ENCODE data around the gene DDX1. TPM values are rescaled to one million over a fixed set of nuclear protein-coding genes. Genes with fewer than 3 reads are reported as not detected.

The DDX1 gene
- total and polyA plus RNA-seq, 10 donors, result 32.6 to 62.0 (median 48.3) TPM

DNA sequence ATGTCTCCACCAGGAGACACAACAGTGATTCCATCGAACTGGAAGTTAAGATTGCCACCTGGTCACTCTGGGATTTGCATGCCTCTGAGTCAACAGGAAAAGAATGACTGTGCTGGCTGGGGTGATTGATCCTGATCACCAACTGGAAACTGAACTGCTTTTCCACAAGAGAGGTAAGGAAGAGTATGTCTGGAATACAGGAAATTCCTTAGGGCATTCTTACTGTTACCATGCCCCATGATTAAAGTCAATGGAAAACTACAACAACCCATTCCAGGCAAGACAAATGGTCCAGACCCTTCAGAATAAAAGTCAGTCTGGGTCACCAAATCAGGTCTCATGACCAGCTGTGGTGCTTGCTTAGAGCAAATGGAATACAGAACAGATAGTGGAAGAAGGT is 12.0 kb upstream of the DDX1 start:
- Histone ChIP-seq H3K27me3 (replicated peaks in 1 of 7) (no peaks in the 10 kb centered on the region), H3K27ac (no peak overlapping the region), H3K36me3 (no peaks in the 10 kb centered on the region), H3K4me3 (no peak overlapping the region), H3K4me1 (peaks cover 0 to 8% (median 0%) of the 10 kb centered on the region in 6 donors), H3K9me3 (no peaks in the 10 kb centered on the region)
- no peak for TF ChIP-seq POLR2AphosphoS5 (IDR thresholded peaks at IDR 0.05)
- TF ChIP-seq, protein P1, sequence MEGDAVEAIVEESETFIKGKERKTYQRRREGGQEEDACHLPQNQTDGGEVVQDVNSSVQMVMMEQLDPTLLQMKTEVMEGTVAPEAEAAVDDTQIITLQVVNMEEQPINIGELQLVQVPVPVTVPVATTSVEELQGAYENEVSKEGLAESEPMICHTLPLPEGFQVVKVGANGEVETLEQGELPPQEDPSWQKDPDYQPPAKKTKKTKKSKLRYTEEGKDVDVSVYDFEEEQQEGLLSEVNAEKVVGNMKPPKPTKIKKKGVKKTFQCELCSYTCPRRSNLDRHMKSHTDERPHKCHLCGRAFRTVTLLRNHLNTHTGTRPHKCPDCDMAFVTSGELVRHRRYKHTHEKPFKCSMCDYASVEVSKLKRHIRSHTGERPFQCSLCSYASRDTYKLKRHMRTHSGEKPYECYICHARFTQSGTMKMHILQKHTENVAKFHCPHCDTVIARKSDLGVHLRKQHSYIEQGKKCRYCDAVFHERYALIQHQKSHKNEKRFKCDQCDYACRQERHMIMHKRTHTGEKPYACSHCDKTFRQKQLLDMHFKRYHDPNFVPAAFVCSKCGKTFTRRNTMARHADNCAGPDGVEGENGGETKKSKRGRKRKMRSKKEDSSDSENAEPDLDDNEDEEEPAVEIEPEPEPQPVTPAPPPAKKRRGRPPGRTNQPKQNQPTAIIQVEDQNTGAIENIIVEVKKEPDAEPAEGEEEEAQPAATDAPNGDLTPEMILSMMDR (IDR thresholded peaks at IDR 0.05 in 8 of 11, conservative IDR thresholded peaks at IDR 0.05 in 3 of 11), result no peak
- no peak for TF ChIP-seq POLR2A (IDR thresholded peaks at IDR 0.05)
- no peak for DNase-seq
- intact Hi-C loops (cut with DNase I; ENCODE audit: low total_unique reads), result no loop called here
- WGBS, 5 donors, result 30 to 67% (median 55%) methylated on average over 1 of the region's 1 CpG

DNA sequence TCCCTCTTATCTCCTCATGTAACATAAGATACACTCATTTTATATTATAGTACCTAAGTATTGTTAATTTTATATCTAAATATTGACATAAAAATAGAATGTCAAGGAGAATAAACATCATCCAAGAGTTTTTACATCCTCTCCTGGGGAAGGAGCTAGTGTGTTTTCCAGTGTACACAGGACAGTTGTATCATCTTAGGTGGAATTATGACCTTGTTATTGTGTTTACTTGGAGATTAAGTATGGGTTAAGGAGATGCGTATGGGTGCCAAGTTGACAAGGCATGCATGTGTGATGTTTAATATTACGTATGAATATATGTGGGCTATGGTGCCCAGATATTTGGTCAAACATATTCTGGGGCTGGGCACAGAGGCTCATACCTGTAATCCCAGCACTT is 11.2 kb upstream of the DDX1 start:
- intact Hi-C loops (cut with DNase I; ENCODE audit: low total_unique reads), result no loop called here
- TF ChIP-seq, protein P1 (IDR thresholded peaks at IDR 0.05 in 8 of 11, conservative IDR thresholded peaks at IDR 0.05 in 3 of 11), result no peak
- TF ChIP-seq POLR2AphosphoS5 (IDR thresholded peaks at IDR 0.05) (no peak), POLR2A (IDR thresholded peaks at IDR 0.05) (no peak)
- DNase-seq, result no peak

DNA sequence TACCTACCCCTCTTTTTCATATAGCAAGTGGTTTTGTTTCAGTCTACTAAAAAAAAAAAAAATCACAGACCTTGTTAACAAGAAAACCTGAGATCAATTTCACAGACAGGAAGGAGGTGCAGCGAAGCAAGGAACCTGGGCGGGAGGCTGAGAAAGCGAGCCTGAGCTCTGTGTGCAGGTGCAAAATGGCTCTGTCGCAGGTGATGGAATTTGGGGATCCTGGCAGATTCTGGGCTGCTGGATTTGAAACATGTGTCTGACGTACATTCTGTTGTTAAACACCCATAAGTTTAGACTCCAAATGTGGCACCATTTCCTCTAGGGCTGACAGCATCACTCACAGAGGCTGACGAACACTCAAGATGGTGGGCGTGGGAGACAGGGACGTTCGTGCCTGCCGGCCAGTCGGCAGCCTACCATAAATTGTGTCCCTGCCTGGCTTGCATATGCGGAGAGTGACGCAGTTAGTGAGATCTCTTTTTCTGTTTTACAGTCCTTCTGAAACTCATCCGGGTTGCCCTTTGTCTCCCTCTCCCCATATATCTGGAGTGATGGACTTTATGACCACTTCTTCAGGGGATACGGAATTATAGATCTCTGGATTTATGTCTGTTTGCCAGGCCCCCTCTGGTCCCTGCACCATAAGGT is 8.8 kb upstream of the DDX1 start:
- 73 to 85% (median 82%) methylated on average over 15 of the region's 15 CpGs for WGBS, 5 donors

More for the DNA sequence above, 11.2 kb upstream of the DDX1 start:
- H3K36me3 ChIP-seq, result no peaks in the 10 kb centered on the region
- 91 to 96% (median 92%) methylated on average over 2 of the region's 2 CpGs for WGBS, 5 donors
- no peak overlapping the region for H3K27ac ChIP-seq
- H3K4me3 ChIP-seq, result no peak overlapping the region
- H3K27me3 ChIP-seq (replicated peaks in 1 of 7), result no peaks in the 10 kb centered on the region
- H3K4me1 ChIP-seq, result peaks cover 0 to 8% (median 0%) of the 10 kb centered on the region in 6 donors
- H3K9me3 ChIP-seq, result no peaks in the 10 kb centered on the region

DNA sequence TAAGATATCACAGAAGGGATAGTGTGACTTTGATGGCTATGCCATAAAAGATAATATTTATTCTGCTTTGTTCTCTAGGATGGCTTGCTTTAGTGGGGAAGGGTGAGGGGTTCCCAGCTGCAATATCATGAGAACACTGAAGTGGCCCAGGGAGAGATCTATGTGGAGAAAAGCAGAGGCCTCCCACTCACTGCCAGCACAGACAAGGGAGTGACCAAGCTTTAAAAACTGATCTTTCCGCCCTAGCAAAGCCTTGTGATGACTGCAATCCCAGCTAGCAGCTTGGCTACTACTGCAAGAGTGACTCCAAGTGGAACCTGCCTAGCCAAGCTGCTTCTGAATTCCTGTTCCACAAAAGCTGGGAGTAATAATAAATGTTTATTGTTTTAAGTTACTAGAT is 7.8 kb upstream of the DDX1 start:
- peaks cover 0 to 8% (median 0%) of the 10 kb centered on the region in 6 donors for H3K4me1 ChIP-seq
- H3K27ac ChIP-seq, result no peak overlapping the region
- TF ChIP-seq POLR2A (IDR thresholded peaks at IDR 0.05), result no peak
- TF ChIP-seq POLR2AphosphoS5 (IDR thresholded peaks at IDR 0.05), result no peak
- TF ChIP-seq, protein P1 (IDR thresholded peaks at IDR 0.05 in 8 of 11, conservative IDR thresholded peaks at IDR 0.05 in 3 of 11), result no peak
- WGBS, 5 donors, result 68 to 92% (median 73%) methylated on average over 1 of the region's 1 CpG
- H3K9me3 ChIP-seq, result no peaks in the 10 kb centered on the region
- no peaks in the 10 kb centered on the region for H3K36me3 ChIP-seq
- DNase-seq, result no peak
- no peak overlapping the region for H3K4me3 ChIP-seq
- no peaks in the 10 kb centered on the region for H3K27me3 ChIP-seq (replicated peaks in 1 of 7)
- intact Hi-C loops (cut with DNase I; ENCODE audit: low total_unique reads), result no loop called here

More for the DNA sequence above, 8.8 kb upstream of the DDX1 start:
- Histone ChIP-seq H3K27ac (no peak overlapping the region), H3K9me3 (no peaks in the 10 kb centered on the region), H3K36me3 (no peaks in the 10 kb centered on the region), H3K4me1 (peaks cover 0 to 8% (median 0%) of the 10 kb centered on the region in 6 donors), H3K27me3 (replicated peaks in 1 of 7) (no peaks in the 10 kb centered on the region), H3K4me3 (no peak overlapping the region)
- TF ChIP-seq POLR2A (IDR thresholded peaks at IDR 0.05), result no peak
- no peak for TF ChIP-seq POLR2AphosphoS5 (IDR thresholded peaks at IDR 0.05)
- TF ChIP-seq, protein P1 (IDR thresholded peaks at IDR 0.05 in 8 of 11, conservative IDR thresholded peaks at IDR 0.05 in 3 of 11), result no peak
- DNase-seq, result no peak
- intact Hi-C loops (cut with DNase I; ENCODE audit: low total_unique reads), result no loop called here

Measured in spleen (tissue), 11 donors.